22Rv1 (cell line): ENCODE results near the gene IMMP2L.

Source experiments
- H3K27ac ChIP-seq: fragments of 450-650 bp; 2 replicates; pipeline ENCODE4 v1.5.1; 2017
- CTCF ChIP-seq: fragments of 450-650 bp; IDR thresholded peaks from 2 replicates; pipeline ENCODE4 v1.5.1; 2017; ENCODE audit warnings: mild to moderate bottlenecking
- ZFX ChIP-seq: fragments of 450-650 bp; IDR thresholded peaks from 2 replicates; pipeline ENCODE4 v1.6.1; 2017; ENCODE audit warnings: antibody characterized with exemption, borderline replicate concordance

The IMMP2L gene

DNA sequence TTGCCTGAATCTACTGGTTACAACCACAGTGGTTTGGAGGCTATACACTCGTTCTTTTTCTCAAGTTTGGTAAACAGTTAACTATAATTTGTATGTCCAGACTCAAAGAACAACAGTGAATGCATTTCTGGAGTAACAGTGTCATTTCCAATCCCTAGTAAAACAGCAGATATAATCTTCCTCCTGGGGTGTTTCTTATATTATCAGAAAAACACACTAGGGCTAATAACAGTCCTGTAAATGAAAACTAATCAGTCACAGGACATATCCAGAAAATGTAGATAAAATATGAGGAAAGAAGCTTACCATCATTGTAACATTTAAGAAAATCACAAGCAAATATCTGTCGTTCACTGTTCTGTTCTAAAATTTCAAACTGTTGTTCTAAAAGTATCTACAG is 388.8 kb downstream of the IMMP2L start:
- TF ChIP-seq CTCF (no peak), ZFX (no peak)
- H3K27ac ChIP-seq: no peak overlapping the region

DNA sequence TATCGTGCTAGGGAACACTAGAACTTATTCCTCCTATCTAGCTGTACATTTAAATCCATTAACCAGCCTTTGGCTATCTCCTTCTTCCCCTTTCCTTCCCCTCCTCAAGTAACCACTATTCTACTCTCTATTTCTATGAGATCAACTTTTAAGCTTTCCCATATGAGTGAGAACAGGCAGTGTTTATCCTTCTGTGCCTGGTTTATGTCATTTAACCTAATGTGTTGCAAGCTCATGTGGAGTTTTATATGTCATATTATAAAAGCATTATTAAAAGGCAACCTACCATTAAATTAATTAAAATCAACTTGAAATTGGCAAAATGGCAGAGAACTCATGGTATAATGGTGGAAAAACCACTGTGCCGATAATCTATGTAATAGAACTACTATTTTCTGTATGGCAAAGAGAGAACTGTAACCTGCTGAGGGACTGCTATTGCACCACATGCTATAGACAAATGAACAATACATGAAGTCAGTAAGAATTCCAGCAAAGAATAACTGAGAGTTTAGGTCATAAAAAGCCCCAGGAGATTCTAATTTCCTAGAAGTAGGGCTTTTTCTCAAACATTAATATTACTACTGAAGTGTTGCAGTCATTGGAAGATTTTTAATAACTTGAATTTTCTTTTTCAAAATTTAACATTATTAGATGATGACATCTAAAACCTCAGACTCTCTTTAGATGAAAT is 389.6 kb downstream of the IMMP2L start:
- TF ChIP-seq CTCF: no peak
- TF ChIP-seq ZFX: no peak
- H3K27ac ChIP-seq: no peak overlapping the region

DNA sequence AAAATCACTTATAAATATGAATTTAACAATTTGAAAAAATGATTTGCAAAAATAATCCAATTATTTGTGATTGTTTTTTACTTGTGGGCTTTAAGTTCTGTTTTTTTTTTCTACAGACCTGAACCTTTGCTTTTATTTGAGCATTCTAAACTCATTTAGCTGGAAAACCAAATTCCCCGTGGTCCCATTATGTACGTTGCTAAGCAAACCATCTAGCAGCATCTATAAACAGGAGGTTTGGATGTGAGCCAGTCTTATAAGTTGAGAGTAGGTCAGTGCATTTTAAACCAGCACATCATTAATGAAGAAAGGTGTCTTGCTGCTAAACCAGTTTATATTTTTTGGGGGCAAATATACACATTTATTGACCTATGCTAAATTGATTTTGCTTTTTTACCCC is 394.1 kb downstream of the IMMP2L start:
- no peak overlapping the region for H3K27ac ChIP-seq
- TF ChIP-seq ZFX: no peak
- no peak for TF ChIP-seq CTCF

DNA sequence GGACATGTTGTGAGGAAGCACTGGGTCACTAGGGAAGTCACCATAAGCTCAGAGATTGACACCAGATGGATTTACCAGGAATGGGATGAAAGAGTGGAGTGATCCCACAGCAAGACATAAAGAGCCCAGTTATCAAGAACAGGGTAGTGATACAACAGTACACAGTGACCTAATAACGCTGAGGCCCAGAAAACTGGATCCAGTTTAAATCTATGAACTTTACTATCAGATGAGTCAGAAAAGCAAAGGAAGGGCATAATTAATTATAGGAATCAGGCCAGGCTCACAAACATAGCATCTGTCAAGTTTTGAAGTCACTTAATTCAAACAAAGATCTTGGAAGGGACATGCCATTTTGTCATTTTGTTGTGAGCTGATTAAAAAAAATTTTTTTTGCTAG is 397.9 kb downstream of the IMMP2L start:
- TF ChIP-seq CTCF: no peak
- no peak for TF ChIP-seq ZFX
- H3K27ac ChIP-seq: no peak overlapping the region

- TF ChIP-seq ZFX (no peak), CTCF (no peak)
- no peak overlapping the region for H3K27ac ChIP-seq
Observed at GRCh38 chr7:111162692-111163091, 399.6 kb downstream of the IMMP2L start.

- H3K27ac ChIP-seq: no peak overlapping the region
- TF ChIP-seq ZFX (no peak), CTCF (no peak)
Observed at GRCh38 chr7:111160297-111160696, 402.0 kb downstream of the IMMP2L start.

GRCh38 chr7:111159426-111159825 is 402.9 kb downstream of the IMMP2L start:
- H3K27ac ChIP-seq: no peak overlapping the region
- TF ChIP-seq CTCF (no peak), ZFX (no peak)
